HG02610 (cell line): ENCODE measurements around the gene LRRC4C.
"Not testable (repeated sequence)": the region's sequence is repeated elsewhere in the genome, so short reads cannot be mapped to it uniquely, and the experiment has no call there.

Experiments used
- ATAC-seq: cut with Tn5 transposase; IDR thresholded peaks from one replicate; pipeline ENCODE4 v1.9.1; 2021; ENCODE audit warnings: mild to moderate bottlenecking, moderate library complexity; ENCODE audit not compliant: unreplicated experiment

Gene LRRC4C

GRCh38 chr11:41045266-41045665 lies 414.2 kb downstream of the LRRC4C start:
- ATAC-seq, result no peak

- no peak for ATAC-seq
Measured at GRCh38 chr11:41044747-41045146, 414.7 kb downstream of the LRRC4C start.

GRCh38 chr11:41042688-41043087 lies 416.8 kb downstream of the LRRC4C start:
- ATAC-seq, result no peak

GRCh38 chr11:41040474-41040873 lies 419.0 kb downstream of the LRRC4C start:
- ATAC-seq, result peak; percentile 79

- ATAC-seq, result no peak
Measured at GRCh38 chr11:41039592-41039991, 419.9 kb downstream of the LRRC4C start.

GRCh38 chr11:41031551-41032060 lies 427.8 kb downstream of the LRRC4C start:
- no peak for ATAC-seq

- no peak for ATAC-seq
Measured at GRCh38 chr11:41020259-41020658, 439.2 kb downstream of the LRRC4C start.

GRCh38 chr11:41019666-41020065 lies 439.8 kb downstream of the LRRC4C start:
- ATAC-seq, result not testable (repeated sequence)

GRCh38 chr11:41018224-41018623 lies 441.2 kb downstream of the LRRC4C start:
- no peak for ATAC-seq

- no peak for ATAC-seq
Measured at GRCh38 chr11:41010361-41011050, 448.9 kb downstream of the LRRC4C start.

- ATAC-seq, result no peak
Measured at GRCh38 chr11:41005986-41006385, 453.5 kb downstream of the LRRC4C start.

- ATAC-seq, result no peak
Measured at GRCh38 chr11:41003339-41004282, 455.8 kb downstream of the LRRC4C start.

- ATAC-seq, result no peak
Measured at GRCh38 chr11:40998920-40999319, 460.5 kb downstream of the LRRC4C start.

GRCh38 chr11:40987776-40988435 lies 471.5 kb downstream of the LRRC4C start:
- ATAC-seq, result no peak

- no peak for ATAC-seq
Measured at GRCh38 chr11:40986320-40986719, 473.1 kb downstream of the LRRC4C start.

- no peak for ATAC-seq
Measured at GRCh38 chr11:40975076-40975475, 484.4 kb downstream of the LRRC4C start.

GRCh38 chr11:40974186-40974795 lies 485.2 kb downstream of the LRRC4C start:
- no peak for ATAC-seq

GRCh38 chr11:40958707-40959106 lies 500.7 kb downstream of the LRRC4C start:
- ATAC-seq, result no peak

GRCh38 chr11:40952479-40952878 lies 507.0 kb downstream of the LRRC4C start:
- ATAC-seq, result no peak

GRCh38 chr11:40938002-40938401 lies 521.5 kb downstream of the LRRC4C start:
- ATAC-seq, result no peak

- no peak for ATAC-seq
Measured at GRCh38 chr11:40924915-40925314, 534.5 kb downstream of the LRRC4C start.
